IMR-90 (cell line): Measurements from ENCODE around the gene DKK3. TPM values are rescaled to one million over a fixed set of nuclear protein-coding genes. Genes with fewer than 3 reads are reported as not detected.

Source experiments
- ATAC-seq: fragments of 200-7000 bp; cut with Tn5 transposase; 2 replicates; pipeline ENCODE4 v1.9.1; 2020; ENCODE audit warnings: low read depth, mild to moderate bottlenecking, moderate library complexity
- BruUV-seq: library from RNA; stranded (reverse); fragments of 400-500 nt; replicated peaks from 2 replicates; lab custom pipeline; 2021; lab: Mats Ljungman, UMichigan
- CTCF ChIA-PET: fragments of 300-600 bp; formaldehyde crosslinking; extraction: SDS; loops from one replicate; lab custom pipeline; 2021; ENCODE audit warnings: antibody characterized with exemption; lab: Yijun Ruan, JAX
- POLR2A ChIA-PET: fragments of 300-600 bp; sonication (Branson Sonifier 250); formaldehyde crosslinking; loops from one replicate; lab custom pipeline; 2022; ENCODE audit warnings: antibody characterized with exemption; ENCODE audit not compliant: unreplicated experiment; lab: Charles Lee
- DNase-seq: peaks from one replicate; pipeline ENCODE4 v3.0.0; 2013
- H2AFZ ChIP-seq: replicated peaks from 2 replicates; pipeline ENCODE3; 2013; ENCODE audit warnings: low read length, mild to moderate bottlenecking; ENCODE audit not compliant: poor library complexity
- H2AK5ac ChIP-seq: 2 replicates; pipeline ENCODE4 v1.6.1; 2013; ENCODE audit warnings: low read depth, low read length, inconsistent platforms
- H2AK9ac ChIP-seq: replicated peaks from 2 replicates; pipeline ENCODE3; 2013; ENCODE audit warnings: mild to moderate bottlenecking, low read depth, low read length, moderate library complexity; ENCODE audit not compliant: poor library complexity
- H2BK120ac ChIP-seq: 2 replicates; pipeline ENCODE4 v1.6.1; 2013; ENCODE audit warnings: low read depth, low read length, inconsistent platforms
- H2BK15ac ChIP-seq: 3 replicates; pipeline ENCODE4 v1.6.1; 2013; ENCODE audit warnings: low read depth, low read length, inconsistent platforms
- H2BK20ac ChIP-seq: 2 replicates; pipeline ENCODE4 v1.6.1; 2013; ENCODE audit warnings: low read depth, mild to moderate bottlenecking, inconsistent platforms, low read length, moderate library complexity
- H2BK5ac ChIP-seq: 2 replicates; pipeline ENCODE4 v1.6.1; 2013; ENCODE audit warnings: mild to moderate bottlenecking, low read depth, low read length, inconsistent platforms; ENCODE audit not compliant: poor library complexity, severe bottlenecking
- H3K14ac ChIP-seq: replicated peaks from 2 replicates; pipeline ENCODE4 v1.6.1; 2013; ENCODE audit warnings: low read depth, low read length, inconsistent platforms
- H3K18ac ChIP-seq: 2 replicates; pipeline ENCODE4 v1.6.1; 2013; ENCODE audit warnings: low read depth, low read length, control low read depth
- H3K23ac ChIP-seq: 2 replicates; pipeline ENCODE4 v1.6.1; 2013; ENCODE audit warnings: low read depth, low read length, inconsistent platforms
- H3K27ac ChIP-seq: 2 replicates; pipeline ENCODE4 v1.5.1; 2013; ENCODE audit warnings: mild to moderate bottlenecking, control low read depth, low read length; ENCODE audit not compliant: insufficient read depth
- H3K27me3 ChIP-seq: 2 replicates; pipeline ENCODE4 v1.6.1; 2013; ENCODE audit warnings: low read length; ENCODE audit not compliant: control insufficient read depth, insufficient read depth
- H3K36me3 ChIP-seq: 2 replicates; pipeline ENCODE4 v1.6.1; 2013; ENCODE audit warnings: low read length, mixed read lengths; ENCODE audit not compliant: control insufficient read depth, insufficient read depth
- H3K4ac ChIP-seq: 2 replicates; pipeline ENCODE4 v1.6.1; 2013; ENCODE audit warnings: low read depth, low read length, inconsistent platforms
- H3K4me1 ChIP-seq: 2 replicates; pipeline ENCODE4 v1.6.1; 2013; ENCODE audit warnings: low read length, mixed read lengths; ENCODE audit not compliant: control insufficient read depth, insufficient read depth
- H3K4me2 ChIP-seq: 2 replicates; pipeline ENCODE4 v1.6.1; 2013; ENCODE audit warnings: low read depth, mild to moderate bottlenecking, control low read depth, low read length, moderate library complexity
- H3K4me3 ChIP-seq: 2 replicates; pipeline ENCODE4 v1.5.1; 2013; ENCODE audit warnings: low read depth, mild to moderate bottlenecking, control low read depth, low read length, moderate library complexity; ENCODE audit not compliant: insufficient read depth
- H3K56ac ChIP-seq: 2 replicates; pipeline ENCODE4 v1.6.1; 2013; ENCODE audit warnings: low read length, inconsistent platforms; ENCODE audit not compliant: insufficient read depth; ENCODE audit errors: extremely low read depth
- H3K79me1 ChIP-seq, 2 experiments: 2 replicates each; pipeline ENCODE4 v1.6.1; 2013; ENCODE audit warnings: low read length in 2 of 2, inconsistent platforms in 1 of 2, low read depth in 1 of 2
- H3K9ac ChIP-seq: 2 replicates; pipeline ENCODE4 v1.6.1; 2013; ENCODE audit warnings: low read depth, low read length, control low read depth
- H3K9me1 ChIP-seq: 2 replicates; pipeline ENCODE4 v1.6.1; 2013; ENCODE audit warnings: low read length, inconsistent platforms; ENCODE audit not compliant: insufficient read depth
- H3K9me3 ChIP-seq: 2 replicates; pipeline ENCODE4 v1.6.1; 2013; ENCODE audit warnings: low read length; ENCODE audit not compliant: control insufficient read depth, insufficient read depth
- H4K20me1 ChIP-seq: 2 replicates; pipeline ENCODE4 v1.6.1; 2013; ENCODE audit warnings: low read length, inconsistent platforms; ENCODE audit not compliant: insufficient read depth
- H4K5ac ChIP-seq: 2 replicates; pipeline ENCODE4 v1.6.1; 2013; ENCODE audit warnings: mild to moderate bottlenecking, low read depth, low read length, control low read depth
- H4K8ac ChIP-seq, 2 experiments: 2 replicates each; pipeline ENCODE4 v1.6.1; 2013; ENCODE audit warnings: low read depth in 2 of 2, low read length in 2 of 2, control low read depth in 1 of 2, inconsistent platforms in 1 of 2
- H4K91ac ChIP-seq: 2 replicates; pipeline ENCODE4 v1.6.1; 2013; ENCODE audit warnings: low read depth, low read length, inconsistent platforms; ENCODE audit not compliant: insufficient read depth
- BHLHE40 ChIP-seq: fragments of 150-350 bp; IDR thresholded peaks from 2 replicates; pipeline ENCODE4 v1.6.1; 2016; ENCODE audit warnings: mild to moderate bottlenecking, low read depth, low read length
- CEBPB ChIP-seq: IDR thresholded peaks from 2 replicates; pipeline ENCODE4 v1.6.1; 2012; ENCODE audit warnings: low read depth, low read length, improper control_type of control experiment
- CHD1 ChIP-seq: IDR thresholded peaks from 2 replicates; pipeline ENCODE4 v1.6.1; 2012; ENCODE audit warnings: low read depth, low read length, improper control_type of control experiment
- ELK1 ChIP-seq: fragments of 150-350 bp; IDR thresholded peaks from 2 replicates; pipeline ENCODE4 v1.6.1; 2016; ENCODE audit warnings: low read depth, mild to moderate bottlenecking, low read length, moderate library complexity, borderline replicate concordance
- FOS ChIP-seq: fragments of 150-350 bp; IDR thresholded peaks from 2 replicates; pipeline ENCODE4 v1.6.1; 2016; ENCODE audit warnings: low read depth, low read length
- MAZ ChIP-seq: IDR thresholded peaks from 2 replicates; pipeline ENCODE4 v1.6.1; 2012; ENCODE audit warnings: low read depth, mild to moderate bottlenecking, low read length, improper control_type of control experiment, moderate library complexity, borderline replicate concordance
- MXI1 ChIP-seq: IDR thresholded peaks from 2 replicates; pipeline ENCODE4 v1.6.1; 2012; ENCODE audit warnings: low read depth, mild to moderate bottlenecking, low read length, moderate library complexity, borderline replicate concordance
- NFE2L2 ChIP-seq: fragments of 150-350 bp; IDR thresholded peaks from 2 replicates; pipeline ENCODE4 v1.6.1; 2016; ENCODE audit warnings: low read depth, mild to moderate bottlenecking, low read length
- POLR2A ChIP-seq: IDR thresholded peaks from 2 replicates; pipeline ENCODE4 v1.6.1; 2012; ENCODE audit warnings: mild to moderate bottlenecking, low read depth, low read length
- RCOR1 ChIP-seq: IDR thresholded peaks from 2 replicates; pipeline ENCODE4 v1.6.1; 2012; ENCODE audit warnings: mild to moderate bottlenecking, low read length, improper control_type of control experiment; ENCODE audit not compliant: insufficient replicate concordance
- SMC3 ChIP-seq: fragments of 150-350 bp; IDR thresholded peaks from 2 replicates; pipeline ENCODE4 v1.6.1; 2016; ENCODE audit warnings: low read depth, mild to moderate bottlenecking, antibody characterized with exemption, low read length, moderate library complexity
- USF2 ChIP-seq: fragments of 150-350 bp; IDR thresholded peaks from 2 replicates; pipeline ENCODE4 v1.6.1; 2017; ENCODE audit warnings: mild to moderate bottlenecking, antibody characterized with exemption, low read length, low read depth
- WGBS, 2 experiments: methylation state at CpG; one replicate each; pipeline versions ENCODE4 v1.1.5 to v1.1.7; 2013; ENCODE audit warnings: missing lambda C conversion rate in 2 of 2; ENCODE audit not compliant: insufficient read length in 1 of 2; ENCODE audit errors: extremely low coverage in 2 of 2; 5-methylcytosine and 5-hydroxymethylcytosine counted together
- dilution Hi-C: fragments of 300-500 bp; cut with HindIII; formaldehyde crosslinking; loops from one replicate; pipeline ENCODE4 v1.14.3; 2018; ENCODE audit warnings: low sequenced_read_pairs; ENCODE audit not compliant: unreplicated experiment
- in situ Hi-C: fragments of 300-500 bp; cut with MboI; formaldehyde crosslinking; loops from 3 replicates; pipeline ENCODE4 v1.14.3; 2019; ENCODE audit warnings: low sequenced_read_pairs, inconsistent platforms, mixed read lengths
- intact Hi-C: fragments of 100-400 bp; cut with micrococcal nuclease; formaldehyde crosslinking; loops from 2 replicates; pipeline ENCODE4 v1.10.0; 2022
- polyA plus RNA-seq, 3 experiments: library from polyadenylated mRNA; depleted of rRNA; stranded (reverse); fragments of >200 nt; gene quantifications; 2 replicates each; pipeline ENCODE4 v1.2.3, GENCODE V29; 2012; ENCODE audit warnings: low replicate concordance in 1 of 3
- total RNA-seq: library from RNA; depleted of rRNA; stranded (reverse); fragments of >200 nt; gene quantifications from 2 replicates; pipeline ENCODE4 v1.2.3, GENCODE V29; 2012

The DKK3 gene
- total and polyA plus RNA-seq, 2 of the 4 experiments (the other 2 are of a cell fraction), result 453 to 964 TPM

- intact Hi-C loops (loop anchor here (5.0 kb wide), 1 partner anchor 118 kb away; no protein-coding TSS in a partner anchor), in situ Hi-C loops (no loop called here), dilution Hi-C loops (no loop called here)
- Histone ChIP-seq H4K91ac (no peak overlapping the region), H2AK5ac (no peak overlapping the region), H3K4ac (no peak overlapping the region), H3K14ac (no peak overlapping the region), H3K4me1 (peaks cover 3% of the 10 kb centered on the region; the same call in 1 of the 2 replicates), H2BK5ac (no peak overlapping the region), H2BK120ac (no peak overlapping the region), H3K27me3 (no peaks in the 10 kb centered on the region), H3K9ac (no peak overlapping the region), H3K18ac (no peak overlapping the region), H3K9me1 (peaks cover 6% of the 10 kb centered on the region), H3K27ac (no peak overlapping the region), H3K23ac (no peak overlapping the region), H3K79me1 (peaks cover 4 to 13% of the 10 kb centered on the region in 2 experiments; a peak in 2 of 4 replicates), H2AK9ac (no peak overlapping the region), H2BK15ac (no peak overlapping the region), H2BK20ac (no peak overlapping the region), H4K8ac (no peak overlapping the region), H4K20me1 (no peaks in the 10 kb centered on the region), H4K5ac (no peak overlapping the region), H2AFZ (no peak overlapping the region), H3K9me3 (no peaks in the 10 kb centered on the region), H3K36me3 (no peaks in the 10 kb centered on the region; the same call in 1 of the 2 replicates), H3K56ac (no peak overlapping the region), H3K4me2 (no peak overlapping the region), H3K4me3 (no peak overlapping the region)
- TF ChIP-seq USF2 (no peak), RCOR1 (no peak), ELK1 (no peak), NFE2L2 (no peak), SMC3 (no peak), CEBPB (no peak), CHD1 (no peak), FOS (no peak), MXI1 (no peak), POLR2A (no peak), BHLHE40 (no peak), MAZ (no peak)
- no CpG with 5 or more reads among the region's 2 CpGs for WGBS, 2 experiments
- ChIA-PET POLR2A (no interaction called here), CTCF (interaction anchor here (0.5 kb wide), 1 partner anchor 30 kb away, joined by 3 read pairs; no protein-coding TSS in a partner anchor)
- no TSS peak for BruUV-seq
- DNase-seq (no peak), ATAC-seq (no peak)
These were observed 92.8 kb downstream of the DKK3 start for GRCh38 chr11:11915625-11916024.
